HCT116 (cell line): ENCODE data around the gene ARHGAP9. TPM values are rescaled to one million over a fixed set of nuclear protein-coding genes. Genes with fewer than 3 reads are reported as not detected.

ENCODE experiments used
- ATAC-seq: fragments of 200-7000 bp; cut with Tn5 transposase; 2 replicates; pipeline ENCODE4 v1.9.1; 2020; ENCODE audit warnings: mild to moderate bottlenecking, moderate library complexity
- BruUV-seq: library from RNA; stranded (reverse); fragments of 400-500 nt; replicated peaks from 2 replicates; lab custom pipeline; 2021; lab: Mats Ljungman, UMichigan
- CTCF ChIA-PET: fragments of 300-600 bp; sonication (Branson Sonifier 250); formaldehyde crosslinking; loops from one replicate; lab custom pipeline; 2021; ENCODE audit warnings: antibody characterized with exemption; lab: Charles Lee
- POLR2A ChIA-PET: fragments of 300-600, 350-600 bp; sonication (Branson Sonifier 250); formaldehyde crosslinking; loops from one replicate; lab custom pipeline; 2021; ENCODE audit warnings: antibody characterized with exemption; lab: Charles Lee
- RAD21 ChIA-PET, 2 experiments: fragments of 300-600 bp; sonication (Branson Sonifier 250); formaldehyde crosslinking; loops; one replicate each; lab custom pipeline; 2023; ENCODE audit warnings: low total read pairs in 2 of 2; ENCODE audit not compliant: uncharacterized antibody in 2 of 2, unreplicated experiment in 2 of 2, low non-redundant PET in 1 of 2; lab: Charles Lee
- DNase-seq: peaks from one replicate; pipeline ENCODE4 v3.0.0-alpha.2; 2010; ENCODE audit warnings: low read depth, low spot score
- H2AFZ ChIP-seq: fragments of 200-600 bp; shearing (Covaris generic), sonication (generic); 2 replicates; pipeline ENCODE4 v1.6.1; 2017; ENCODE audit warnings: low read depth, mixed run types, mixed read lengths, antibody characterized with exemption, low read length; ENCODE audit not compliant: poor library complexity, severe bottlenecking
- H3K27ac ChIP-seq: 2 replicates; pipeline ENCODE4 v1.5.1; 2012; ENCODE audit warnings: low read depth, low read length
- H3K27me3 ChIP-seq: fragments of 200-600 bp; sonication (generic); 2 replicates; pipeline ENCODE4 v1.6.1; 2016; ENCODE audit warnings: mixed run types, low read length, mixed read lengths; ENCODE audit not compliant: insufficient read depth
- H3K36me3 ChIP-seq, 2 experiments: fragments of 200-500 bp in 1 of 2; fragments of 200-600 bp in 1 of 2; sonication (Bioruptor generic) in 1 of 2; sonication (generic) in 1 of 2; 2 replicates each; pipeline versions ENCODE4 v1.5.1 to v1.6.1; 2014 to 2016; ENCODE audit warnings: low read length in 2 of 2, inconsistent platforms in 1 of 2, mixed read lengths in 1 of 2, mixed run types in 1 of 2; ENCODE audit not compliant: insufficient read depth in 2 of 2, control insufficient read depth in 1 of 2
- H3K4me1 ChIP-seq, 2 experiments: fragments of 200-600 bp in 1 of 2; sonication (generic) in 1 of 2; 2 replicates each; pipeline versions ENCODE4 v1.5.1 to v1.6.1; 2012 to 2017; ENCODE audit warnings: low read length in 2 of 2, inconsistent platforms in 1 of 2, mild to moderate bottlenecking in 1 of 2, mixed read lengths in 1 of 2, mixed run types in 1 of 2, moderate library complexity in 1 of 2; ENCODE audit not compliant: insufficient read depth in 2 of 2, control insufficient read depth in 1 of 2
- H3K4me2 ChIP-seq: fragments of 200-600 bp; sonication (generic); 2 replicates; pipeline ENCODE4 v1.6.1; 2017; ENCODE audit warnings: mixed run types, low read length, mixed read lengths
- H3K4me3 ChIP-seq, 2 experiments: fragments of 200-600 bp in 1 of 2; sonication (generic) in 1 of 2; replicated peaks in 1 of 2; 2 replicates each; pipeline ENCODE4 v1.5.1; 2011 to 2016; ENCODE audit warnings: low read length in 2 of 2, control low read depth in 1 of 2, low read depth in 1 of 2, mild to moderate bottlenecking in 1 of 2, mixed read lengths in 1 of 2, mixed run types in 1 of 2
- H3K79me2 ChIP-seq: fragments of 200-600 bp; sonication (generic); 2 replicates; pipeline ENCODE4 v1.6.1; 2017; ENCODE audit warnings: mild to moderate bottlenecking, mixed run types, low read length, moderate library complexity, mixed read lengths; ENCODE audit not compliant: insufficient read depth
- H3K9ac ChIP-seq: fragments of 200-600 bp; sonication (generic); 2 replicates; pipeline ENCODE4 v1.6.1; 2016; ENCODE audit warnings: low read length, mixed read lengths
- H3K9me2 ChIP-seq: fragments of 200-600 bp; sonication (generic), shearing (Covaris generic); 2 replicates; pipeline ENCODE4 v1.6.1; 2017; ENCODE audit warnings: mixed run types, mild to moderate bottlenecking, moderate library complexity; ENCODE audit not compliant: insufficient read depth
- H3K9me3 ChIP-seq, 2 experiments: fragments of 200-500 bp in 1 of 2; fragments of 200-600 bp in 1 of 2; sonication (Bioruptor generic) in 1 of 2; sonication (generic) in 1 of 2; 2 replicates each; pipeline ENCODE4 v1.6.1; 2014 to 2017; ENCODE audit warnings: low read length in 2 of 2, mixed read lengths in 2 of 2, inconsistent platforms in 1 of 2, low read depth in 1 of 2, mild to moderate bottlenecking in 1 of 2, mixed run types in 1 of 2, moderate library complexity in 1 of 2; ENCODE audit not compliant: control insufficient read depth in 1 of 2, insufficient read depth in 1 of 2
- H4K20me1 ChIP-seq: fragments of 200-600 bp; sonication (generic), shearing (Covaris generic); 2 replicates; pipeline ENCODE4 v1.6.1; 2017; ENCODE audit warnings: mixed run types, mild to moderate bottlenecking, moderate library complexity; ENCODE audit not compliant: insufficient read depth
- CBX3 ChIP-seq: IDR thresholded peaks from 2 replicates; pipeline ENCODE4 v1.6.1; 2012; ENCODE audit warnings: low read depth
- CTCF ChIP-seq, 3 experiments: fragments of 200-600 bp in 1 of 3; sonication (generic) in 1 of 3; IDR thresholded peaks in 2 of 3; conservative IDR thresholded peaks in 1 of 3; 2 replicates each; pipeline ENCODE4 v1.5.1; 2012 to 2017; ENCODE audit warnings: low read depth in 2 of 3, low read length in 2 of 3, antibody characterized with exemption in 1 of 3, borderline replicate concordance in 1 of 3, control low read depth in 1 of 3, mild to moderate bottlenecking in 1 of 3, mixed read lengths in 1 of 3, mixed run types in 1 of 3, moderate library complexity in 1 of 3; ENCODE audit not compliant: insufficient read depth in 1 of 3
- EGR1 ChIP-seq: IDR thresholded peaks from 2 replicates; pipeline ENCODE4 v1.6.1; 2012; ENCODE audit warnings: low read depth
- EZH2phosphoT487 ChIP-seq: fragments of 200-600 bp; IDR thresholded peaks from 2 replicates; pipeline ENCODE4 v1.6.1; 2018; ENCODE audit warnings: antibody characterized with exemption, borderline replicate concordance
- FOSL1 ChIP-seq: IDR thresholded peaks from 2 replicates; pipeline ENCODE4 v1.6.1; 2012; ENCODE audit warnings: low read depth
- JUND ChIP-seq: IDR thresholded peaks from 2 replicates; pipeline ENCODE4 v1.6.1; 2012
- MAX ChIP-seq: IDR thresholded peaks from 2 replicates; pipeline ENCODE4 v1.6.1; 2012
- POLR2A ChIP-seq: IDR thresholded peaks from 2 replicates; pipeline ENCODE4 v1.7.0; 2011; ENCODE audit warnings: borderline replicate concordance; ENCODE audit not compliant: insufficient read depth, insufficient read length; ENCODE audit errors: extremely low read depth
- POLR2AphosphoS5 ChIP-seq: IDR thresholded peaks from 2 replicates; pipeline ENCODE4 v1.6.1; 2011; ENCODE audit warnings: mild to moderate bottlenecking, low read depth, low read length, moderate library complexity
- RAD21 ChIP-seq: IDR thresholded peaks from 2 replicates; pipeline ENCODE4 v1.6.1; 2012; ENCODE audit warnings: low read depth, mild to moderate bottlenecking
- SP1 ChIP-seq: IDR thresholded peaks from 2 replicates; pipeline ENCODE4 v1.6.1; 2012; ENCODE audit warnings: low read depth
- SRF ChIP-seq: IDR thresholded peaks from 2 replicates; pipeline ENCODE4 v1.6.1; 2012; ENCODE audit warnings: low read depth
- YY1 ChIP-seq: IDR thresholded peaks from 2 replicates; pipeline ENCODE4 v1.6.1; 2011; ENCODE audit warnings: low read length, low read depth, moderate library complexity, mild to moderate bottlenecking; ENCODE audit not compliant: insufficient replicate concordance; ENCODE audit errors: extremely low read depth
- ZBTB33 ChIP-seq: IDR thresholded peaks from 2 replicates; pipeline ENCODE4 v1.6.1; 2011; ENCODE audit warnings: mild to moderate bottlenecking, low read length, moderate library complexity; ENCODE audit not compliant: insufficient replicate concordance; ENCODE audit errors: extremely low read depth
- ZNF274 ChIP-seq: fragments of 200-500 bp; sonication (Bioruptor generic); IDR thresholded peaks from 2 replicates; pipeline ENCODE4 v1.6.1; 2014; ENCODE audit warnings: mild to moderate bottlenecking, low read depth, low read length, inconsistent platforms
- intact Hi-C: fragments of 100-400 bp; cut with micrococcal nuclease; formaldehyde crosslinking; loops from 2 replicates; pipeline ENCODE4 v1.10.0; 2022
- total RNA-seq: library from RNA; stranded (reverse); gene quantifications from one replicate; pipeline ENCODE4 v1.2.1, GENCODE V29; 2021; ENCODE audit not compliant: unreplicated experiment
- TF ChIP-seq, protein P1 (sequence below): IDR thresholded peaks from 2 replicates; pipeline ENCODE4 v1.6.1; 2012
- TF ChIP-seq, protein P2 (sequence below): IDR thresholded peaks from 2 replicates; pipeline ENCODE4 v1.6.1; 2012; ENCODE audit warnings: low read depth

The ARHGAP9 gene
- total RNA-seq, 1 experiment from 2014 or later: 0.84 TPM

DNA sequence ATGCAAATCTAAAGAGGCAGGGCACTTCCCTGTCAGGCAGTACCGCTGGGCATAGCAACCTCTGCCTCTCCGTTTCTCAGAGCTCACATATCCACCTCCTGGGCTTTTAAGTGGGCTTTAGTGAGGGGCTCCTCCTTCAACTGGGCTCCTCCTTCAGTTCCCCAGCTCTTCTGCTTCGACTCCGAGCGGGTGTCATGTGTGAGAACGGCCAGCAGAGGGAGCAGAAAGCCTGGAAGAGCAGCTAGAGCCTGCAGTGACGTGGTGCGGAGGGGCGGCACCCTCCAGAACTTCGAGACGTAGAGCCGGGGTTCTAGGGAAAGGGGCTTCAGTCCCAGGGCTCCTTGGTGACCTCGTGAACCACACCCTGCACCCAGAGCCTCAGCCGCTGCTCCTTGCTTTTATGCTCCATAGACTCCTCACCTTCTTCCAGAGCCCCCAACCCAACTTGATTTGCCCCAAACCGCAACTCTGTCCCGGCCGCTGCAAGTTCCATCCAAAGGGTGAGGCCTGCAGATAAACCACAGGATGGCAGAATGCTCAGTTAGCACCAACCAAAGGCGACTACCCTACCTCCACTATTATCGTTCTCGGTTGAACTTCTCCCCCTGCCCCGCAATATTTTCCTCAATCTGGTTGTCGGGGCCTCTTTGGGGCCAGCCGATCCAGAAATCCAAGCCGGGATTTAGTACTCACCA is 20.5 kb downstream of the ARHGAP9 start:
- TF ChIP-seq CTCF (IDR thresholded peaks at IDR 0.05 in 2 of 3, conservative IDR thresholded peaks at IDR 0.05 in 1 of 3; ENCODE audit: borderline replicate concordance in 1 of 3, insufficient read depth in 1 of 3, low read depth in 2 of 3, low read length in 2 of 3): peak in 2 of 3 experiments; percentile 85 to 89; a peak in 4 of 6 replicates
- TF ChIP-seq YY1: peak; percentile 59
- TF ChIP-seq POLR2A: peak; percentile 51
- no peak for TF ChIP-seq ZBTB33
- no peak for TF ChIP-seq EGR1
- no peak for TF ChIP-seq SP1
- no peak for TF ChIP-seq ZNF274
- TF ChIP-seq POLR2AphosphoS5: 0 out of 2 replicates have a peak, but pooled peaks have one; percentile 51
- TF ChIP-seq JUND: no peak
- no peak for TF ChIP-seq MAX
- TF ChIP-seq RAD21: no peak
- TF ChIP-seq, protein P1, sequence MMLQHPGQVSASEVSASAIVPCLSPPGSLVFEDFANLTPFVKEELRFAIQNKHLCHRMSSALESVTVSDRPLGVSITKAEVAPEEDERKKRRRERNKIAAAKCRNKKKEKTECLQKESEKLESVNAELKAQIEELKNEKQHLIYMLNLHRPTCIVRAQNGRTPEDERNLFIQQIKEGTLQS: no peak
- TF ChIP-seq SRF: no peak
- TF ChIP-seq CBX3: no peak
- TF ChIP-seq, protein P2, sequence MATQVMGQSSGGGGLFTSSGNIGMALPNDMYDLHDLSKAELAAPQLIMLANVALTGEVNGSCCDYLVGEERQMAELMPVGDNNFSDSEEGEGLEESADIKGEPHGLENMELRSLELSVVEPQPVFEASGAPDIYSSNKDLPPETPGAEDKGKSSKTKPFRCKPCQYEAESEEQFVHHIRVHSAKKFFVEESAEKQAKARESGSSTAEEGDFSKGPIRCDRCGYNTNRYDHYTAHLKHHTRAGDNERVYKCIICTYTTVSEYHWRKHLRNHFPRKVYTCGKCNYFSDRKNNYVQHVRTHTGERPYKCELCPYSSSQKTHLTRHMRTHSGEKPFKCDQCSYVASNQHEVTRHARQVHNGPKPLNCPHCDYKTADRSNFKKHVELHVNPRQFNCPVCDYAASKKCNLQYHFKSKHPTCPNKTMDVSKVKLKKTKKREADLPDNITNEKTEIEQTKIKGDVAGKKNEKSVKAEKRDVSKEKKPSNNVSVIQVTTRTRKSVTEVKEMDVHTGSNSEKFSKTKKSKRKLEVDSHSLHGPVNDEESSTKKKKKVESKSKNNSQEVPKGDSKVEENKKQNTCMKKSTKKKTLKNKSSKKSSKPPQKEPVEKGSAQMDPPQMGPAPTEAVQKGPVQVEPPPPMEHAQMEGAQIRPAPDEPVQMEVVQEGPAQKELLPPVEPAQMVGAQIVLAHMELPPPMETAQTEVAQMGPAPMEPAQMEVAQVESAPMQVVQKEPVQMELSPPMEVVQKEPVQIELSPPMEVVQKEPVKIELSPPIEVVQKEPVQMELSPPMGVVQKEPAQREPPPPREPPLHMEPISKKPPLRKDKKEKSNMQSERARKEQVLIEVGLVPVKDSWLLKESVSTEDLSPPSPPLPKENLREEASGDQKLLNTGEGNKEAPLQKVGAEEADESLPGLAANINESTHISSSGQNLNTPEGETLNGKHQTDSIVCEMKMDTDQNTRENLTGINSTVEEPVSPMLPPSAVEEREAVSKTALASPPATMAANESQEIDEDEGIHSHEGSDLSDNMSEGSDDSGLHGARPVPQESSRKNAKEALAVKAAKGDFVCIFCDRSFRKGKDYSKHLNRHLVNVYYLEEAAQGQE: no peak
- TF ChIP-seq EZH2phosphoT487: no peak
- TF ChIP-seq FOSL1: no peak
- peaks cover 37 to 68% of the 10 kb centered on the region in 2 experiments for H3K4me1 ChIP-seq
- RAD21 ChIA-PET: interaction anchor here in 1 of 2 experiments (0.6 kb wide), 1 partner anchor 16 kb away, joined by 3 read pairs; no protein-coding TSS in a partner anchor

More for the DNA sequence above, 20.5 kb downstream of the ARHGAP9 start:
- intact Hi-C loops: loop anchor here (2.0 kb wide), 1 partner anchor 28 kb away; no protein-coding TSS in a partner anchor
- Histone ChIP-seq H3K27ac (peak overlapping the region; percentile 65), H3K4me2 (peak overlapping the region; percentile 99), H3K9me2 (no peaks in the 10 kb centered on the region), H3K9ac (peak overlapping the region; percentile 57), H2AFZ (peak overlapping the region; percentile 94), H3K4me3 (peak overlapping the region; percentile 75), H3K27me3 (no peaks in the 10 kb centered on the region), H3K79me2 (no peaks in the 10 kb centered on the region), H3K9me3 (no peaks in the 10 kb centered on the region), H3K36me3 (no peaks in the 10 kb centered on the region), H4K20me1 (no peaks in the 10 kb centered on the region)
- ChIA-PET POLR2A (interaction anchor here (1.0 to 1.7 kb wide), 2 partner anchors 10 to 245 kb away, joined by 4 to 6 read pairs; no protein-coding TSS in a partner anchor), CTCF (interaction anchor here (0.5 to 1.7 kb wide), 16 partner anchors 9 to 390 kb away, joined by 3 to 11 read pairs (median 4); partner anchors contain the start of genes DCTN2, LRP1 and SHMT2)
- ATAC-seq (peak; percentile 63), DNase-seq (peak; percentile 94)
- no TSS peak for BruUV-seq
